Stimulated activated CD8-positive, alpha-beta memory T cell treated with anti-CD3 and anti-CD28 coated beads, Interleukin-4, amount 100 ng/mL, for 1 hour (primary cell): ENCODE results near the gene CYSTM1.

Experiments used
- DNase-seq, 2 donors: peaks; one replicate each; pipeline ENCODE4 v3.0.0-alpha.2; 2020; ENCODE audit warnings: low read depth in 2 of 2, low spot score in 1 of 2

The CYSTM1 gene

GRCh38 chr5:140287801-140288521, 113.0 kb downstream of the CYSTM1 start:
- no peak for DNase-seq

- no peak for DNase-seq
These were observed 117.4 kb downstream of the CYSTM1 start for GRCh38 chr5:140292212-140293036.
